DMS79 treated with DMSO at 0.1 percent for 48 hours (cell line): ENCODE data around the gene WDFY4.

Source experiments
- DNase-seq: peaks from one replicate; lab custom pipeline; 2025; lab: John Stamatoyannopoulos, UW

The WDFY4 gene

GRCh38 chr10:48771234-48771633 is 86.6 kb downstream of the WDFY4 start:
- DNase-seq: no peak

- no peak for DNase-seq
Observed at GRCh38 chr10:48772059-48772458, 87.4 kb downstream of the WDFY4 start.

GRCh38 chr10:48773580-48773979 is 88.9 kb downstream of the WDFY4 start:
- DNase-seq: no peak

- DNase-seq: no peak
Observed at GRCh38 chr10:48774416-48775205, 89.9 kb downstream of the WDFY4 start.

GRCh38 chr10:48775206-48775517 is 90.5 kb downstream of the WDFY4 start:
- no peak for DNase-seq

GRCh38 chr10:48776005-48776522 is 91.4 kb downstream of the WDFY4 start:
- no peak for DNase-seq

GRCh38 chr10:48776528-48776927 is 91.9 kb downstream of the WDFY4 start:
- no peak for DNase-seq

GRCh38 chr10:48777110-48777509 is 92.4 kb downstream of the WDFY4 start:
- DNase-seq: no peak

- no peak for DNase-seq
Observed at GRCh38 chr10:48778193-48778857, 93.7 kb downstream of the WDFY4 start.

- no peak for DNase-seq
Observed at GRCh38 chr10:48779077-48779476, 94.4 kb downstream of the WDFY4 start.

GRCh38 chr10:48779546-48780152 is 95.0 kb downstream of the WDFY4 start:
- no peak for DNase-seq

GRCh38 chr10:48780341-48780740 is 95.7 kb downstream of the WDFY4 start:
- DNase-seq: no peak

- DNase-seq: no peak
Observed at GRCh38 chr10:48782386-48782785, 97.7 kb downstream of the WDFY4 start.

GRCh38 chr10:48784031-48784430 is 99.4 kb downstream of the WDFY4 start:
- no peak for DNase-seq

GRCh38 chr10:48785796-48786195 is 101.1 kb downstream of the WDFY4 start:
- no peak for DNase-seq

GRCh38 chr10:48786606-48787282 is 102.1 kb downstream of the WDFY4 start:
- DNase-seq: no peak

GRCh38 chr10:48788554-48788953 is 103.9 kb downstream of the WDFY4 start:
- no peak for DNase-seq

- DNase-seq: no peak
Observed at GRCh38 chr10:48789486-48790456, 105.1 kb downstream of the WDFY4 start.

- no peak for DNase-seq
Observed at GRCh38 chr10:48790457-48791044, 105.9 kb downstream of the WDFY4 start.

GRCh38 chr10:48791267-48791928 is 106.7 kb downstream of the WDFY4 start:
- no peak for DNase-seq
